ENCODE results near the gene MAML1. TPM values are rescaled to one million over a fixed set of nuclear protein-coding genes. Genes with fewer than 3 reads are reported as not detected.
A peak's percentile ranks its signal among the peaks of the same experiment; 100 is the strongest.

Gene MAML1
- total RNA-seq, 1 experiment from 2014 or later, result 42.2 TPM

GRCh38 chr5:179825655-179826182, 93.1 kb downstream of the MAML1 start (continued):
- TF ChIP-seq, protein P1, sequence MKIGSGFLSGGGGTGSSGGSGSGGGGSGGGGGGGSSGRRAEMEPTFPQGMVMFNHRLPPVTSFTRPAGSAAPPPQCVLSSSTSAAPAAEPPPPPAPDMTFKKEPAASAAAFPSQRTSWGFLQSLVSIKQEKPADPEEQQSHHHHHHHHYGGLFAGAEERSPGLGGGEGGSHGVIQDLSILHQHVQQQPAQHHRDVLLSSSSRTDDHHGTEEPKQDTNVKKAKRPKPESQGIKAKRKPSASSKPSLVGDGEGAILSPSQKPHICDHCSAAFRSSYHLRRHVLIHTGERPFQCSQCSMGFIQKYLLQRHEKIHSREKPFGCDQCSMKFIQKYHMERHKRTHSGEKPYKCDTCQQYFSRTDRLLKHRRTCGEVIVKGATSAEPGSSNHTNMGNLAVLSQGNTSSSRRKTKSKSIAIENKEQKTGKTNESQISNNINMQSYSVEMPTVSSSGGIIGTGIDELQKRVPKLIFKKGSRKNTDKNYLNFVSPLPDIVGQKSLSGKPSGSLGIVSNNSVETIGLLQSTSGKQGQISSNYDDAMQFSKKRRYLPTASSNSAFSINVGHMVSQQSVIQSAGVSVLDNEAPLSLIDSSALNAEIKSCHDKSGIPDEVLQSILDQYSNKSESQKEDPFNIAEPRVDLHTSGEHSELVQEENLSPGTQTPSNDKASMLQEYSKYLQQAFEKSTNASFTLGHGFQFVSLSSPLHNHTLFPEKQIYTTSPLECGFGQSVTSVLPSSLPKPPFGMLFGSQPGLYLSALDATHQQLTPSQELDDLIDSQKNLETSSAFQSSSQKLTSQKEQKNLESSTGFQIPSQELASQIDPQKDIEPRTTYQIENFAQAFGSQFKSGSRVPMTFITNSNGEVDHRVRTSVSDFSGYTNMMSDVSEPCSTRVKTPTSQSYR (CRISPR knock-in tag; IDR thresholded peaks at IDR 0.05), result no peak
- TF ChIP-seq MYBL2 (CRISPR knock-in tag; IDR thresholded peaks at IDR 0.05), result no peak
- TF ChIP-seq, protein P2, sequence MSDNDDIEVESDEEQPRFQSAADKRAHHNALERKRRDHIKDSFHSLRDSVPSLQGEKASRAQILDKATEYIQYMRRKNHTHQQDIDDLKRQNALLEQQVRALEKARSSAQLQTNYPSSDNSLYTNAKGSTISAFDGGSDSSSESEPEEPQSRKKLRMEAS (CRISPR knock-in tag; IDR thresholded peaks at IDR 0.05), result no peak
- TF ChIP-seq STAT6 (CRISPR knock-in tag; conservative IDR thresholded peaks at IDR 0.05; ENCODE audit: low read depth), result no peak

Small RNAs within 50 kb of the gene (microRNA-seq; reads per million reads assigned to microRNA genes)
- gene MIR1229 (ENCODE audit: borderline number of aligned reads), result 12.9 reads per million, percentile 32 among the genes with 10 or more reads in this experiment

Other genes with a start within 250 kb of the MAML1 start
- gene RUFY1, start 182.3 kb upstream of the MAML1 start, total RNA-seq (2021), result 32.3 to 34.0 TPM (median 32.7 TPM) in 3 replicates
- gene HNRNPH1, start 109.2 kb upstream of the MAML1 start, total RNA-seq (2021), result 671 to 865 TPM (median 709 TPM) in 3 replicates
- gene CBY3, start 51.8 kb upstream of the MAML1 start, total RNA-seq (2021), result 0.25 to 0.37 TPM (median 0.25 TPM) in 3 replicates
- 493 to 611 TPM (median 500 TPM) in 3 replicates for gene CANX, start 33.9 kb upstream of the MAML1 start, total RNA-seq (2021)
- gene LTC4S, start 61.2 kb downstream of the MAML1 start, total RNA-seq (2021), result 2.6 to 4.5 TPM (median 3.0 TPM) in 3 replicates
- 127 to 151 TPM (median 135 TPM) in 3 replicates for gene MGAT4B, start 74.0 kb downstream of the MAML1 start, total RNA-seq (2021)
- gene SQSTM1, start 88.1 kb downstream of the MAML1 start, total RNA-seq (2021), result 78.5 to 95.2 TPM (median 86.5 TPM) in 3 replicates
- 35.2 to 42.0 TPM (median 36.7 TPM) in 3 replicates for gene MRNIP, start 126.0 kb downstream of the MAML1 start, total RNA-seq (2021)
- gene TBC1D9B, start 175.1 kb downstream of the MAML1 start, total RNA-seq (2021), result 64.9 to 70.9 TPM (median 69.0 TPM) in 3 replicates

Measured in WTC11 (cell line).